DND-41 (cell line): ENCODE results near the gene FAIM.
"Not testable (repeated sequence)": the region's sequence is repeated elsewhere in the genome, so short reads cannot be mapped to it uniquely, and the experiment has no call there.

Experiments
- ATAC-seq: fragments of 200-7000 bp; cut with Tn5 transposase; 3 replicates; pipeline ENCODE4 v1.9.1; 2021; ENCODE audit warnings: low read depth; ENCODE audit not compliant: insufficient read depth
- DNase-seq: peaks from one replicate; pipeline ENCODE4 v3.0.0-alpha.2; 2020
- H2AFZ ChIP-seq: 2 replicates; pipeline ENCODE4 v1.6.0; 2012; ENCODE audit warnings: low read depth, low read length
- H3K27ac ChIP-seq: 2 replicates; pipeline ENCODE4 v1.5.1; 2012; ENCODE audit warnings: low read length, inconsistent platforms
- H3K27me3 ChIP-seq: fragments of 200-600 bp; sonication (generic); 2 replicates; pipeline ENCODE4 v1.6.0; 2012; ENCODE audit warnings: low read length, mild to moderate bottlenecking, inconsistent platforms; ENCODE audit not compliant: insufficient read depth, poor library complexity
- H3K36me3 ChIP-seq: 2 replicates; pipeline ENCODE4 v1.5.1; 2012; ENCODE audit warnings: low read length, inconsistent platforms; ENCODE audit not compliant: insufficient read depth
- H3K4me1 ChIP-seq: 2 replicates; pipeline ENCODE4 v1.5.1; 2012; ENCODE audit warnings: mild to moderate bottlenecking, low read length; ENCODE audit not compliant: insufficient read depth
- H3K4me2 ChIP-seq: 2 replicates; pipeline ENCODE4 v1.6.0; 2012; ENCODE audit warnings: mild to moderate bottlenecking, moderate library complexity, low read length, inconsistent platforms; ENCODE audit not compliant: insufficient read depth
- H3K4me3 ChIP-seq, 2 experiments: fragments of 200-600 bp in 1 of 2; shearing (Covaris generic) in 1 of 2; 2 replicates each; pipeline ENCODE4 v1.5.1; 2012 to 2016; ENCODE audit warnings: inconsistent platforms in 2 of 2, low read length in 2 of 2, mild to moderate bottlenecking in 2 of 2, low read depth in 1 of 2, moderate library complexity in 1 of 2
- H3K79me2 ChIP-seq: 2 replicates; pipeline ENCODE4 v1.6.0; 2012; ENCODE audit warnings: low read length, inconsistent platforms; ENCODE audit not compliant: insufficient read depth
- H3K9ac ChIP-seq: 2 replicates; pipeline ENCODE4 v1.6.0; 2012; ENCODE audit warnings: low read depth, mild to moderate bottlenecking, inconsistent platforms, low read length, moderate library complexity
- H3K9me3 ChIP-seq: 2 replicates; pipeline ENCODE4 v1.5.1; 2012; ENCODE audit warnings: low read length, moderate library complexity, mild to moderate bottlenecking, inconsistent platforms; ENCODE audit not compliant: insufficient read depth, severe bottlenecking
- H4K20me1 ChIP-seq: 2 replicates; pipeline ENCODE4 v1.6.0; 2012; ENCODE audit warnings: low read length; ENCODE audit not compliant: insufficient read depth
- EZH2 ChIP-seq: IDR thresholded peaks from 3 replicates; pipeline ENCODE4 v1.6.1; 2012; ENCODE audit warnings: borderline replicate concordance, low read depth, mild to moderate bottlenecking, moderate library complexity, low read length, inconsistent platforms; ENCODE audit not compliant: severe bottlenecking
- TF ChIP-seq, protein P1 (sequence below): IDR thresholded peaks from 2 replicates; pipeline ENCODE4 v1.5.1; 2012; ENCODE audit warnings: borderline replicate concordance, low read length, moderate library complexity, mild to moderate bottlenecking; ENCODE audit not compliant: poor library complexity, severe bottlenecking; ENCODE audit errors: extremely low read depth

The FAIM gene

DNA sequence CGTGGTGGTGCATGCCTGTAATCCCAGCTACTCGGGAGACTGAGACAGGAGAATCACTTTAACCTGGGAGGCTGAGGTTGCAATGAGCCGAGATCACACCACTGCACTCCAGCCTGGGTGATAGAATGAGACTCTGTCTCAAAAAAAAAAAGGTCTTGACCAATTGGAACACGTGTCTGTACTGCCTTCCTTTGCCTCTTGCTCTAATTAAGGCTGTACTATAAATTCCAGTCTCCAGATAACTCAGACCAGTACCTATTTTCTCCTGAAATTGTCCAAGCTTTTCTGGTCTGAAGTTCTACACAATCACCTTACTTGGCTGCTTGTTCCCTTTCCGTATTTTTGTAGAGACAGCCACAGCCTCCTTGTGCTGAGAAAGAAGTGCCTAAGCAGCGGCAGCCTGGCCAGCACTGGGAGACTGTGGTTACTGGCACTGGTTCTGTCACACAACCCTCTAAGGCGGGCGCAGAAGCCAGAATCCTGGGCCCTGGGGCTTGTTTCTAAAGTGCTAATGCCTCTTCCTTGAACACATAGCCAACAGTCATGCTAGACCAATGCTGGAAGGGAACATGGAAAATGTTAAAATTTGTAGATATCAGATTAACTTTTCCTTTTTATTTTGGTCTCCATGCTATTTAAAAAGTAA is 8.3 kb upstream of the FAIM start:
- Histone ChIP-seq H2AFZ (no peak overlapping the region), H3K36me3 (no peaks in the 10 kb centered on the region), H3K4me1 (peaks cover 5% of the 10 kb centered on the region; the same call in 1 of the 2 replicates), H3K4me3 (no peak overlapping the region), H3K79me2 (no peaks in the 10 kb centered on the region), H4K20me1 (no peaks in the 10 kb centered on the region), H3K9ac (no peak overlapping the region), H3K27me3 (no peaks in the 10 kb centered on the region), H3K4me2 (no peak overlapping the region), H3K9me3 (peaks cover 14% of the 10 kb centered on the region), H3K27ac (no peak overlapping the region)
- no peak for TF ChIP-seq EZH2
- TF ChIP-seq, protein P1, sequence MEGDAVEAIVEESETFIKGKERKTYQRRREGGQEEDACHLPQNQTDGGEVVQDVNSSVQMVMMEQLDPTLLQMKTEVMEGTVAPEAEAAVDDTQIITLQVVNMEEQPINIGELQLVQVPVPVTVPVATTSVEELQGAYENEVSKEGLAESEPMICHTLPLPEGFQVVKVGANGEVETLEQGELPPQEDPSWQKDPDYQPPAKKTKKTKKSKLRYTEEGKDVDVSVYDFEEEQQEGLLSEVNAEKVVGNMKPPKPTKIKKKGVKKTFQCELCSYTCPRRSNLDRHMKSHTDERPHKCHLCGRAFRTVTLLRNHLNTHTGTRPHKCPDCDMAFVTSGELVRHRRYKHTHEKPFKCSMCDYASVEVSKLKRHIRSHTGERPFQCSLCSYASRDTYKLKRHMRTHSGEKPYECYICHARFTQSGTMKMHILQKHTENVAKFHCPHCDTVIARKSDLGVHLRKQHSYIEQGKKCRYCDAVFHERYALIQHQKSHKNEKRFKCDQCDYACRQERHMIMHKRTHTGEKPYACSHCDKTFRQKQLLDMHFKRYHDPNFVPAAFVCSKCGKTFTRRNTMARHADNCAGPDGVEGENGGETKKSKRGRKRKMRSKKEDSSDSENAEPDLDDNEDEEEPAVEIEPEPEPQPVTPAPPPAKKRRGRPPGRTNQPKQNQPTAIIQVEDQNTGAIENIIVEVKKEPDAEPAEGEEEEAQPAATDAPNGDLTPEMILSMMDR: no peak
- ATAC-seq: no peak
- DNase-seq: no peak

DNA sequence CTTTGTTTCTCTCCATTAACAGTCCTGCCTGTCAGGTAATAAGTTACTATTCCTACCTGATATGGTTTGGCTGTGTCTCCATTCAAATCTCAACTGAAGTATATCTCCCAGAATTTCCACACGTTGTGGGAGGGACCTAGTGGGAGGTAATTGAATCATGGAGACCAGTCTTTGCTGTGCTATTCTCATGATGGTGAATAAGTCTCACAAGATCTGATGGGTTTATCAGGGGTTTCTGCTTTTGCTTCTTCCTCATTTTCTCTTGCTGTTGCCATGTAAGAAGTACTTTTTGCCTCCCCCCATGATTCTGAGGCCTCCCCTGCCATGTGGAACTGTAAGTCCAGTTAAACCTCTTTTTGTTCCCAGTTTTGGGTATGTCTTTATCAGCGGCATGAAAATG is 6.9 kb upstream of the FAIM start:
- not testable (repeated sequence) for H3K79me2 ChIP-seq, H4K20me1 ChIP-seq, H2AFZ ChIP-seq

DNA sequence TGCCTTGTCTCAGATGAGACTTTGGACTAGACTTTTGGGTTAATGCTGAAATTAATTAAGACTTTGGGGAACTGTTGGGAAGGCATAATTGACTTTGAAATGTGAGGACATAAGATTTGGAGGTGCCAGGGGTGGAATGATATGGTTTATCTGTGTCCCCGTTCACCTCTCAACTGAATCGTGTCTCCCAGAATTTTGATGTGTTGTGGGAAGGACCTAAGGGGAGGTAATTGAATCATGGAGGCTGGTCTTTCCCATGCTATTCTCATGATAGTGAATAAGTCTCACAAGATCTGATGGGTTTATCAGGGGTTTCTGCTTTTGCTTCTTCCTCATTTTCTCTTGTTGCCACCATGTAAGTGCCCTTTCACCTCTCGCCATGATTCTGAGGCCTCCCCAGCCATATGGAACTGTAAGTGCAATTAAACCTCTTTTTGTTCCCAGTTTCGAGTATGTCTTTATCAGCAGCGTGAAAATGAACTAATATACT is 4.4 kb upstream of the FAIM start:
- peaks cover 14% of the 10 kb centered on the region for H3K4me1 ChIP-seq
- H3K27ac ChIP-seq, H3K4me3 ChIP-seq, H3K9ac ChIP-seq, H2AFZ ChIP-seq, H3K79me2 ChIP-seq, H3K9me3 ChIP-seq, DNase-seq, H3K4me2 ChIP-seq, ATAC-seq, H3K27me3 ChIP-seq, H3K36me3 ChIP-seq, H4K20me1 ChIP-seq: not testable (repeated sequence)

More for the DNA sequence above, 6.9 kb upstream of the FAIM start:
- not testable (repeated sequence) for H3K36me3 ChIP-seq, H3K27me3 ChIP-seq, H3K4me1 ChIP-seq, H3K4me2 ChIP-seq, H3K4me3 ChIP-seq, H3K27ac ChIP-seq, DNase-seq, H3K9ac ChIP-seq, ATAC-seq
- H3K9me3 ChIP-seq: peaks cover 14% of the 10 kb centered on the region

DNA sequence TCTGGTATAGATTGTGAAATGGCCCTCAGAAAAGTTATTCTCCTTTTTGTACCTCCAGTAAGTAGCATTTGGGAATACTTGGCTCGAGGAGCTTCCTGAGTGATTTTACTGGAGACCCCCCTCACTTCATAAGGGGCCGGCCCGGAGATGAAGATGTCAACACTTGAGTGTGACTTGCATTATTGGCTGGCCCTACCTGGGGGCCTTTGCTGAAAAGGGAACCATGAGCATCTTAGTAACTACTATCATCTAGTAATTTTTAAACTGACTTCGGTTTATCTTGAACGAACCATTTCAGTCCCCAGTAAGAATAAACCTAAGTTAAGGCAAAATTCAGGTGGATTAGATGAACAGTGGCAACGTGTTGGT is 1.3 kb downstream of the FAIM start:
- Histone ChIP-seq H3K9ac (peak overlapping the region; percentile 88), H4K20me1 (no peaks in the 10 kb centered on the region), H3K36me3 (no peaks in the 10 kb centered on the region), H3K4me3 (peak overlapping the region in 1 of 2 experiments; percentile 72; a peak in 2 of 4 replicates), H3K27me3 (peaks cover 7% of the 10 kb centered on the region), H3K9me3 (no peaks in the 10 kb centered on the region), H3K4me2 (peak overlapping the region; percentile 71), H3K79me2 (no peaks in the 10 kb centered on the region; the same call in 1 of the 2 replicates), H3K27ac (no peak overlapping the region; the same call in 1 of the 2 replicates), H3K4me1 (peaks cover 43% of the 10 kb centered on the region), H2AFZ (peak overlapping the region; percentile 91)
- DNase-seq (no peak), ATAC-seq (no peak)
- no peak for TF ChIP-seq EZH2
- TF ChIP-seq, protein P1: no peak
